ENCODE data around the gene SLC43A1.
"Not testable (repeated sequence)": the region's sequence is repeated elsewhere in the genome, so short reads cannot be mapped to it uniquely, and the experiment has no call there.

The SLC43A1 gene

DNA sequence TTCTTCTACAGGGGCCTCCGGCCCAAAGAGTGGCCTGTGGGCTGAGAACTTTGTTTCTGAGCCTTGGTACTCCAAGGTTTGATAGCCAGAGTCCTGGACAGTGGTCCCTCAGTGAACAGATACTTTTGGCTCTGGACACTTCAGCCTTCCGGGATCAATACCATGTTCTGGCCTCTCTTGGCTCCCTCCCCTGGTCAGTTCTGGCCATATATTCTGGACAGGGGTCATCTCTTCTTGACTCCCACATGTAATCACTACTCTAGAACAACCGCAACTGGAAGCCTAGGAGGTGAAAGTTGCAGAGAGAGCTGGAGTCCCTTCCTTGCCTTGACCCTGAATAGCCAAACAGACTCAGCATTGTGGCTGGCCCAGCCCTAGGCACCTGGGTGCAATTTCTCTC, 52.9 kb downstream of the SLC43A1 start:
- DNase-seq (ENCODE audit: extremely low read depth in 1 of 2, low read depth in 1 of 2), result no peak

DNA sequence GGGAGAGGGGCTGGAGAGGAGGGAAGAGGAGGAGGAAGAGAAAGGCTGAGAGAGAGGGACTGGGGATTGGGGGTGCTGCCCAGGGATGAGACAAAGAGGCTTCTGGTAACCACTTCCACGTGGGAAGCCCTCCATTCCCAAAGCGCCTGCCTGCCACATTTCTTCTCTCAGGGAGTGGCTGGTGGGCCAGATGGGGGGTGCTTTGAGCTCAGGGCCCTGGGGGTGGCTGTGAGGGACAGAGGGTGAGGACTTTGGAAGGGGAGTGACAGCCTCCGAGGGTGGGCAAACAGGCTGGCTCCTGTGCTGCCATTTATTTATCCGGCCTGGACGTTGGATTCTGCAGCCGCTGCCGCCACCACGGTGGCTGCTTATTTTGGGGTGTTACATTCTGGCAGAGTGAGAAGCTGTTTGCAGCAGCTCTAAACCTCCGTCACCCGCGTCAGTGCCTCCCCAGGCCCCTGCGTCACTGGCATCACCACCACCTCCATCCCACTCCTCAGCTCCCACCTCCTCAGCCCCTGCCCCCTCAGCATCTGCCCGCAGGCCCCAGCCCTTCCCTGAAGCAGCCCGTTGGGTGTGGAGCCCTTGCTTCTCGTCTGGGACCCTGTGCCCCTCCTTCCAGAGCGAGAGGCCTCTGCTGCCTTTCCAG, 53.5 kb downstream of the SLC43A1 start:
- DNase-seq (ENCODE audit: extremely low read depth in 1 of 2, low read depth in 1 of 2), result no peak

DNA sequence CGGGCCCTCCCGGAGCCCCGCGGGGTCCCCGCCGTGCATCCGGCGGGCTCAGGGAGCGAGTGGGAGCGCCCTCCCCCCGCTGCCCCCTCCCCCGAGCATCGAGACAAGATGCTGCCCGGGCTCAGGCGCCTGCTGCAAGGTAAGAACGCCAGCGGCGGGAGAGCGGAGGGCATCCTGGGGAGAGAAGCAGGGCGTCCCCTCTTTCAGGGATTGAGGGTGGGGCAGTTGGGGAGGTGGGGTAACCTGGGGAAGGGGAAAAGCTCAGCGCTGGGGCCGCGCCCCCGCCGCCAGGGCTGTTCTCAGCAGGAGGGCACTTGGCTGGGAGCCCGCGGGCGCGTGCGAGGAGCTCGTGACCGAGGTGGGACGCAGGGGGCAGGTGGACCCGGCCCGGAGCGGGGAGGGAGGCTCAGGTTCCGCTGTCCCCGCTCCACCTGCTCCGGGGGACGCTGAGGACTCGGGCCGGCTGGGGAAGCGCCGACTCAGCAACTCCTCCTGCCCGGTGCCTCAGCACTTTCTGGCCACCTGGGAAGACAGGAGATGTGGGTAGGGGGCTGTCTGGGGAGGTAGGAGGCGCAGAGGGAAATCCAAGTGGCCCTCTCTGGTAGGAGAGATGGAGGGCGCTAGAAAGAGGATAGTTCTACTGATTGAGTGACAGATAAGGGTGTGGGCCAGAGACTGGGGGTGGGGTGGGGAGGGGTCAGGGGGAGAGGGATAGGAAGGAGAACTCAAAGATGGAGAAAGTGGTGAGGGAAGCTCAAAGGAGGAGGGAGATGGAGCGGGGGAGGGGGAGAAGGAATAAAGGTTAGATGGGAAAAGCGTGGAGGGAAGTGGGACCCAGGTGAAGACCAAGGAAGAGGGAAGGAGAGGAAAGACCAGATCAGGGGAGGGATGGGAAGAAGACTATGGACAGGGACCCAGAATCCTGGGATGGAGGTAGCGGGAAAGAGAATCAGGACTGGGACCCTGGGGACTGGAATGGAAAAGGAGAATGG, 54.4 kb downstream of the SLC43A1 start:
- DNase-seq (ENCODE audit: extremely low read depth in 1 of 2, low read depth in 1 of 2), result no peak

DNA sequence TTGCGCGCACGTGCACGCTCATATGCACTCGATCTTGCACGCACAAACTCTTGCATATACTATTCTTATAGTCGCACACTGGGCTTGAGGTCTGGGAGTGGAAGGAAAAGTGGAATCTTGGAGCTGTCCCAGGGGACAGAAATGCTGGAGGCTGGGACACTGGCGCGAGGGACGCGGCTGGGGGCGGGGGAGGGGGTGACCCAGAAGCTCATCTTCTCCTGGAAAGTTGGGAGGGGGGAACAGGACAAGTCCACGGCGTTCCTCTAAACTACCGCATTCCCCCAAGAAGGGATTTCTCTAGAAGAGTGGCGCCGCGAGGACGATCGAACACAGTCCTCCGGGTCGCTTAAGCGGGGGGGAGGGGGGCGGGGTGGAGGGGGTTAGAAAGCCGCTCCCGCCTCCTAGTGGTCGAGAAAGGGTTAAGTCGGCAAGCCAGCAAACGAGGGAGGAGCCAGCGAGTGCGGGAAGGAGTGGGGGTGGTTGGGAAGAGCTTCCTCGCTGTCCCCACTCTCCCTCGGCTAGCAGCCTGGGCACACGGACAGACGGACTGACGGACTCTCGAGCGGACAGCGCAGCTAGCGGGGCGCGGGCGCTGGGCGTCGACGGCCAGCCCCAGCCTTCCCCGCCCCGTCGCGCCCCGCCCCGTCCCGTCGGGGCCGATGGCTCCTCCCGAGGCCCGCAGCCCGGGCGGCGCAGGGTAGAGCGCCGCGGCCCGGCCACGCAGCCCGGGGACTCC, 55.3 kb downstream of the SLC43A1 start, which contains the start of gene RTN4RL2:
Gene RTN4RL2, plus strand, starts transcription at position 507 of the 736 bp plus-strand sequence. CDS start 338 bp downstream, outside the sequence.
- no peak for DNase-seq (ENCODE audit: extremely low read depth in 1 of 2, low read depth in 1 of 2)

DNA sequence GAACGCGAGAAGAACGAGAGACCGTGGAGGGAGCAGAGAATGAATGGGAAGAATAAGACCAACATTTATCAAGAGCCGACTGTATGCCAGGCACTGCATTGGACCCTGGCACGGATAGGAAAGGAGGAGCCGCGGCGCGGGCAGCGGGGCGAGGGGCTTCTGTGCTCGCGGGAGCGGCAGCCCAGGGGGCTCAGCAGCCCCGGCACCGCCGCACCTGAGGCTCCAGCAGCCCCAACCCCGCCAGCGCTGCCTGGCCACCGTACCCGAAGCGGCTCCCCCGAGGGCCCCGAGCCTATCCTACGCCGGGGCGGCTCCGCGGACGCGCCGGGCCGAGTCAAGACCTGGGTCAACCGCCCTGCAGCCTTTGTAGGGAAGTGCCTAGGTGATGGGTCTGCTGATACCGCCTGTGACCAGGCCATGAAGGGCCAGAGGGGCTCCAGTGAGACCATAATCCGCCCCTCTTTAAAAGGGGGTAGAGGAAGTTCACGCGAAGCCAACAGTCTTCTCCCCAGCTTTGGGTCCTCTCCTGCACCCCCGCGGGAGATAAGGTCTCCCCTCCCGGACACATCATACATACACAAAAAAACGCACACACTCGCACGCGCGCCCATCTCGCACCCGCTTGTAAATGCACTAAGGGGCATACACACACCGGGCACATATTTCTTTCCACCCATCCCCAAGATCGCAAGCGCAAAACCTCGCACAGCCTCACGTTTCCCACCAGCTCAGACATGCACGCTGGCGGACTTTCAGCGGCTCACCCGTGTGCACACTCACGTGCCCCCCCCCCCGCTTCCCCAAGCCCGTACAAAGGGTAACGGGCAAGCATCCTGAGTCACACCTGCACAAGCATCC, 56.1 kb downstream of the SLC43A1 start:
- no peak for DNase-seq (ENCODE audit: extremely low read depth in 1 of 2, low read depth in 1 of 2)

DNA sequence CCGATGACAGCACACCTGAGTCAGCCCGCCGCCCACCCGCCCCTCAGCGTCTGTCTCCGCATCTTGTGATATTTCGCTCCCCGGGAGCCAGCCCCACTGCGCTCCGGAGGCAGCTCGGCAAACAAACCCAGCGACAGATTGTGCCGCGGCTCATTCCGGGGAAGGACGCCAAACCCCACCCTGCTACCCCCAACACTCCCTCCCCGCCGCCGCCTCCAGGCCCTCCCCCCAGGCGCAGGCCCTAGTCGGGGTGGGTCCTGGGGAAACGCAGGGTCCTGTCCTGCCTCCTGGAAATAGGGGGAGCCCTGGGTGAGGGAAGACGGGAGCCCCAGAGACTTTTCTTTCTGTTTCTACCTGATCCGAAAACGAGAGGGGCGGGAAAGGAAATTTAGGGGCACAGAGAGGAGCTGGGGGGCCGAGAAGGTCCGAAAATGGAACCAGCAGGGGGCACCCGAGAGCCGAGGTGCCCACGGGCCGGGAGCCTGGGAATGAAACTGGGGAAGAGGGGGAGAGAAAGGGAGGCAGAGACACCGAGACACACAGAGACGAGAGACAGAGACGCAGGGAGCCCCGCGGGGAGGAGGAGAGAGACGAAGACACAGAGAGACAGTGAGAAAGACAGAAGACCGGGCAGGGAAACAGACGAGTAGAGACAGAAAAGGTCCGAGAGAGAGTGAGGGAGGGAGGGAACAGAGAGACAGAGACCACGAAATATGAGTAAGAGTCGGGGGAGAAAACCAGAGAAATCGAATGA, 56.9 kb downstream of the SLC43A1 start:
- DNase-seq (ENCODE audit: extremely low read depth in 1 of 2, low read depth in 1 of 2), result no peak

DNA sequence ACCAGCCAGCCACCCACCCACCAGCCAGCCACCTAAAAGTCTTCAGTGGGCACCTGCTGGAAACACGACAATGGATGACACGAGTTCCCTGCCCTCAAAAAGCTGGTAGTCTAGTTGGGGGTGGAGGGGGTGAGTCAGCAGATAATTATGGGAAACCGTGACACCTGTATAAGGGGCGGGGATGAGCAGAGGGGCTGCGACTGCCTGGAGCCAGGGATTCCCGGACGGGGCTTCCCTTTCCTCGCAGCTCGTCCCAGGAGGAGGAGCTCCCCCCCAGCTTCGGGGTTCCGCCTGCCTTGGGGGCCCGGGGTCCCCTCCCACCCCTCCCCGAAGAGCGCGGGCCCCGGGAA, 57.5 kb downstream of the SLC43A1 start:
- no peak for DNase-seq (ENCODE audit: extremely low read depth in 1 of 2, low read depth in 1 of 2)

DNA sequence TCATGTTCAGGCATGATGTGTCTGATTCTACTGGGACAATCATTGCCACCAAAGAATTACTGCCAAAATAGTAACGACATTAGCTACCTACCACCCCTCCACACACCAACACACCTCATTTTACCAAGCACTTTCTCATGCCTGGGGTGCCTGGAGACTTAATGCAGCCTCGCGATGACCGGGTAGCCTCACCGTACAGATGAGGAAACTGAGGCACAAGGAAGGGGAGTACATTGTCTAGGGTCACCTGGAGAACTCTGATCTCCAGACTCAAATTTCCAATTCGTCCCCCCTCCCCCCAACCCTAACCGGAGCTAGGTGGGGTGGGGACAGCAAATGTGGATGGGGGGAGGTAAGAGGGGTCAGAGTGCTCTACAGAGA, 57.9 kb downstream of the SLC43A1 start:
- no peak for DNase-seq (ENCODE audit: extremely low read depth in 1 of 2, low read depth in 1 of 2)

DNA sequence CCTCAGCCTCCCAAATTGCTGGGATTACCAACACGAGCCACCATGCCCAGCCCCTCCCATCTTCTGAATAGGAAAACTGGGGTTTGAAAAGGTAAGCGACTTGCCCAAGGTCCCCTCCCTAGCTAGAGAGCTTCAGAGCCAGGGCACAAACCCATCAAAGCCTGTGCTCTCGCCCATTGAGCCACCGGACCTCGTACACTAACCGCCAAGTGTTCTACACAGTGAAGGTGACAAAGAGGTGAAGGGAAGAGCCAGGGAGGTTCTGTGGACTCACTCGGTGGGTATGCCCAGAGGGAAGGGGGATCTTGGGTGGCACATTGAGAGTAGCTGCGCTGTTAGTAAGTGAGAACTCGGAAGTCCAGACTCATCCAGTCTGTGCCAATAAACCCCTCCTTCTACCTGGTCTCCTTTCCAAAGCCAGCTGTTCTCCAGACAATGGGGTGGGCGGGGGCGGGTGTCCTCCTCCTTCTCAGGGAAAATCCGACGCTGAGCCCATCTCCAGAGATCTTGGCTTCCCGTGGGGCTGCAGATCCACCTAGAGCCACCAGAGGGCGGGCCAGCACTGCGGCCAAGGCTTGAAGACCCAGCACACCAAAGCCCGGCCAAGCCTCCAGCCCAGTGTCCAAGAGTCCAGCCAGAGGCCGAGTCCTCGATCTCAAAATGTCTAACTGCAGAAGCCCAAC, 58.4 kb downstream of the SLC43A1 start:
- peak; percentile 45 to 54 for DNase-seq (ENCODE audit: extremely low read depth in 1 of 2, low read depth in 1 of 2)

DNA sequence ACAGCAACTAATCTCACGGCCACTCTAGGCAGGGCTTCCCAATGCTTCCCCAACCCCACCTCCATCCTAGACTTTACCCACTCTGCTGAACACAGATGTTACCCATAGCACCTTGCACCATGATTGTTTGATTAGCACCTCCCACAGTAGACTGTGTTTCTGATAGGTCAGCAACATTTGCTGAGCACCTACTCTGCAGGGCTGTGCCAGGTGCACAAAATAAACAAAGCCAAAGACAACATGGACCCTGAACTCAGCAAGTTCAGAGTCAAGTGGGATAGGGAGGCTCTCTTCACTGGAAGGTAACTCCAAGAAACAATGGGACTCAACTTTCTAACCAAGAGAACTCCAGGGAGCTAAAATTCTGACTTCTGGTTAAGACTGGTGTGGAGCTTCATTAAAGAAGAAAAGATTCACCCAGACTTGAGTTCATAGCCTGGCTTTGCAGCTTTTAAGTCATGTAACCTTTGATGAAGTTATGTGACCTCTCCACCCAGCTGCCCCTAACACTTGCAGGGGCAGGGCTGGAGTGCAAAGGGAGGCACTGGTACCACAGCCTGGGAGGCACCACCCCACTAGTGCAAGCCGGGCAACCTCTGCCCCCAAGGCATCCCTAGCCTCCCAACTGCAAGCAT, 61.8 kb downstream of the SLC43A1 start:
- no peak for DNase-seq (ENCODE audit: extremely low read depth in 1 of 2, low read depth in 1 of 2)

DNA sequence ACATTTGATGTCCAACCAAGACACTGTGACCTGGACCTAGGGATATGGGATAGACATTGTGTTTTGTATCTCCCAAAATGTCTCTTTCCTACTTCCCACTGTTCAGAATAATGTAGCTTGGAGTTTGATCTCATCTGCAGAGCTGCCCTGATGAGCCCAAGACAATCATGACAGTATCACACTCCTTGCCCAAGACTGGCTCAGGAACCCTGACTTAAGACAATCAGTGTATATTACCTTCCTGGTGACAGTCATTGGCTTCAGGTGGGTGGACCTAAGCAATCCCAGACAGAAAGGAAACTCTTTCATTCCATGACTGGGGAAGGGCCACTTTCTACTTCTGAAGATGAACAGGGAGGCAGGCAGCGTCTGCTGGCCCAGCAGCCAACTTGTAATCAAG, 69.4 kb downstream of the SLC43A1 start:
- DNase-seq (ENCODE audit: extremely low read depth in 1 of 2, low read depth in 1 of 2), result no peak

DNA sequence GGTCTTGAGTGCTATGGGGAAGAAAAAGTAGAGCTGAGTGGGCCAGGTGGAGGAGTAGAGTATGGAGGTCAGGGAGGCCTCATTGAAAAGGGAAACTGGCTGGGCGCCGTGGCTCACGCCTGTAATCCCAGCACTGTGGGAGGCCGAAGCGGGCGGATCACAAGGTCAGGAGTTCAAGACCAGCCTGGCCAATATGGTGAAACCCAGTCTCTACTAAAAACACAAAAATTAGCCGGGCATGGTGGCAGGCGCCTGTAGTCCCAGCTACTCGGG, 70.4 kb downstream of the SLC43A1 start:
- not testable (repeated sequence) for DNase-seq (ENCODE audit: extremely low read depth in 1 of 2, low read depth in 1 of 2)

DNA sequence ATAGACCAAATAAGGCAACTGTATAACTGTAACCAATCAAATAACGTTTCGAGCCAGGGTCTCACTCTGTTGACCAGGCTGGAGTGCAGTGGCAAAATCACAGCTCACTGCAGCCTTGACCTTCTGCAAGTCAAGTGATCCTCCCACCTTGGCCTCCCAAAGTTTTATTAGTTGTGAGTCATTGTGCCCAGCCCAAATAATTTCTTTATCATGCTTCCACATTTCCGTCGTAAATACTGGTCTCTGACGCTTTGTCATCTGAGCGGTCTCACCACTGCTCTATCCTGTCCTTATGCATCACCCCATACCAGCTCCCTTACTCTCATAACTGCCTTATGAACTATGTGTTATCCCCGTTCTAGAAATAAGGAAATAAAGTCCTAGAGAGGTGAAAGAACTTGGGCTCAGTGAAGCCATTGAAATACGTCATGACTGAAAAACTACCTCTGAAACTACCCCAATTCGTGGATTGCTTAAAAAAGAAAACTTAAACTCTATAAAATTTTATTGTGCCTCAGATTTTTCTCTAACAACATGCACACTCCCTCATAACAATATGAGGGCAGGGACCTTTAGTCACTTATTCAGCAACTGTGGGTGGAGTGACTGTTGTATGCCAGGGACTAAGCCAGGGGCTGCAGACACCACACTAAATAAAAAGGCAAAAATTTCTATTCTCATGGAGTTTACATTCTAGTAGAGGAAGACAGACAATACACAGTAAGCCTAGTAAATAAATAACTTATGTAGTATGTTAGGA, 71.0 kb downstream of the SLC43A1 start:
- no peak for DNase-seq (ENCODE audit: extremely low read depth in 1 of 2, low read depth in 1 of 2)

DNA sequence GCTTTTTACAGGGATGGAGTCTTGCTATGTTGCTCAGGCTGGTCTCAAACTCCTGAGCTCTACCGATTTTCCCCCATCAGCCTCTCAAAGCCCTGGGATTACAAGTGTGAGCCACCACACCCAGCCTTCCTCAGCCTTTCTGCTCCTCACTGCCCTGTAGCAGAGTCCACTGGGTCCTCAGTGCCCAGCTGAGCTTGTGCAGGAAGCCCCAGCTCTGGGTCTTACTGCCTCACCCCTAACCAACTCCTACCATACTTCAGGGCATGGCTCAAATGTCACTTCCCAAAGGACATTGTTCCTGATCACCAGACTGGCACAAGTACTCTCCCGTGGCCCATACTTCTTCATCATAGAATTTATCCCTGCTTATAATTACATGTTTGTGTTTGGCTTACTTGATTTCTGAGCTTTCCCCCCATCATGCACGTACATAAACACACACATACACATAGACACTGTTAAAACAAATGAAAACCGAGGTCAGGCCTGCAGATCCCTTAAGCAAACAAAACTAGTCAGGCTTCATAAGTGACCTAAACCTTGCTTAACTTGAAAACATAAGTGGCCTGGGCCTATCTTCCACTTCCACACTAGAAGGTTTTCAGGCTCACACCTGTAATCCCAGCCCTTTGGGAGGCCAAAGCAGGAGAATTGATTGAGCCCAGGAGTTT, 74.6 kb downstream of the SLC43A1 start:
- DNase-seq (ENCODE audit: extremely low read depth in 1 of 2, low read depth in 1 of 2), result no peak

DNA sequence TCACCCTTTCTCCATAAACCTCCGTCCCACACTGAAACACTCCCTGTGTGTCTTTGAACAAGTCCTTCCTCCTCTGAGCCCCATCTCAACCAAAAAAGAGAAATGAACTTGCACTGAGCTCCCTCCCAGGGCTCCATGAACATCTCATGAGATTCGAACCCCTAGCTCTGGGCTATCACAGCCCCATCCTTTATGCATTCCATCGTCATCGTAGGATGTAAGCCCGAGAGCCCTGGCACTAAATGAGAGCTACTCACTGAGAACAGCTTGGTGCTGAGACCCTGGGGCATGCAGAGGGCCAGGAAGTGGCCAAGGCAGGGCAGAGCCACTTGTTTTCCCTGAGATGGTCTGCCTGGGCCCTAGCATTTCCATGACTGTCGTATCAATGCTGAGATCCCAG, 75.7 kb downstream of the SLC43A1 start:
- DNase-seq (ENCODE audit: extremely low read depth in 1 of 2, low read depth in 1 of 2), result no peak

DNA sequence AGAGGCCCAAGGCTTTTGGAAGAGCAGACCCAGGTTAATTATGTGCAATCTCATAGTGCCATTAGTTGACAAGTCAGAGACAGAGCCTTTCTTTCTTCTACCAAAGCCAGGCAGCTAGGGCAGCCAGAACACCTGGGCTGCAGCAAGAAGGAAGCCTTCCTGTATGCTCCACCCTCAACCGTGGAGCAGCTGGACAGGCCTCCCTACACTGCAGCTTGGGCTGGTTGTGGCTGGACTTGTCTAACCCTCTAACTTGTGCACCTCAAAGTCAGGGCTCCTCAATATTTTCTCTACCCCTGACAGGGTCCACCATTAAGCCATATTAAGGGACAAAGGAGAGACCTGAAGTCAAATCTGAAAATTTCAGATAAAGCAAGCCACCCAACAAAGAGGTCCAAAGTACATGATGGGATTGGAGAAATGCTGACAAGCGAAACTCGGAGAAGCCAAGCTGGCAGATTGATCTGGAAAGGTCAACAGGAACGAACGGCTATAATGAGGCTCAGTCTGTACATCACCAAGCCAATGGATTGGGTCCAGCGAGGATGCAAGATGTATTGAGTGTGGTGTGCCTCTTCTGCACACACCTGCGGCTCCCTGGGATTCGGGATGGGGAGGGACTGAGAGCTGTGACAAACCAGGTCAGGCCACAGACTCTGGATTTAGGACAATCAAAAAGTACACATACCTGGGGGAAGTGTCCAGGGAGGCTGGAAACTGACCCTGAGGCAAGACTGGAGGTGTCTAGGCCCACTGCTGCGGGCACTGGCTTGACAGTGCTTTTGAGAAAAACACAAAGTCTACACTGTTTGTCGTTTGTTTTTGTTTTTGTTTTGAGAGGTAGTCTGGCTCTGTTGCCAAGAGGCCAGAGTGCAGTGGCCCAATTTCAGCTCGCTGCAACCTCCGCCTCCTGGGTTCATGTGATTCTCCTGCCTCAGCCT, 76.9 kb downstream of the SLC43A1 start:
- no peak for DNase-seq (ENCODE audit: extremely low read depth in 1 of 2, low read depth in 1 of 2)

DNA sequence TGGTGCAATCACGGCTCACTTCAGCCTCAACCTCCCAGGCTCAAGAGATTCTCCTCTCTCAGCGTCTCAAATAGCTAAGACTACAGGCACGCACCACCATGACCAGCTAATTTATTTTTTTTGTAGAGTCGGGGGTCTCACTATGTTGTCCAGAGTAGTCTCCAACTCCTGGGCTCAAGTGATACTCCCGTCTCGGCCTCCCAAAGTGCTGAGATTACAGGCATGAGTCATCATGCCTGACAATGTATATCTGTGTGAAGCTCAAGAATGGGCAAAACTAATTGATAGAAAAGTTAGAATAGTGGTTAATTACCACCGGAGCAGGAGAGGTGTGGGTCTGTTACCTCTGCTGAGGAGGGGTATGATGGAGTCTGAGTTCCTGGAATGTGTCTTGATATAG, 79.5 kb downstream of the SLC43A1 start:
- DNase-seq (ENCODE audit: extremely low read depth in 1 of 2, low read depth in 1 of 2), result no peak

Measured in activated CD8-positive, alpha-beta memory T cell treated with anti-CD3 and anti-CD28 coated beads for 1 hour (primary cell).